DND-41 (cell line): ENCODE measurements around the gene LYRM1.
"Not testable (repeated sequence)": the region's sequence is repeated elsewhere in the genome, so short reads cannot be mapped to it uniquely, and the experiment has no call there.

Source experiments
- ATAC-seq: fragments of 200-7000 bp; cut with Tn5 transposase; 3 replicates; pipeline ENCODE4 v1.9.1; 2021; ENCODE audit warnings: low read depth; ENCODE audit not compliant: insufficient read depth
- DNase-seq: peaks from one replicate; pipeline ENCODE4 v3.0.0-alpha.2; 2020
- H2AFZ ChIP-seq: 2 replicates; pipeline ENCODE4 v1.6.0; 2012; ENCODE audit warnings: low read depth, low read length
- H3K27ac ChIP-seq: 2 replicates; pipeline ENCODE4 v1.5.1; 2012; ENCODE audit warnings: low read length, inconsistent platforms
- H3K27me3 ChIP-seq: fragments of 200-600 bp; sonication (generic); 2 replicates; pipeline ENCODE4 v1.6.0; 2012; ENCODE audit warnings: low read length, mild to moderate bottlenecking, inconsistent platforms; ENCODE audit not compliant: insufficient read depth, poor library complexity
- H3K36me3 ChIP-seq: 2 replicates; pipeline ENCODE4 v1.5.1; 2012; ENCODE audit warnings: low read length, inconsistent platforms; ENCODE audit not compliant: insufficient read depth
- H3K4me1 ChIP-seq: 2 replicates; pipeline ENCODE4 v1.5.1; 2012; ENCODE audit warnings: mild to moderate bottlenecking, low read length; ENCODE audit not compliant: insufficient read depth
- H3K4me2 ChIP-seq: 2 replicates; pipeline ENCODE4 v1.6.0; 2012; ENCODE audit warnings: mild to moderate bottlenecking, moderate library complexity, low read length, inconsistent platforms; ENCODE audit not compliant: insufficient read depth
- H3K4me3 ChIP-seq, 2 experiments: fragments of 200-600 bp in 1 of 2; shearing (Covaris generic) in 1 of 2; 2 replicates each; pipeline ENCODE4 v1.5.1; 2012 to 2016; ENCODE audit warnings: inconsistent platforms in 2 of 2, low read length in 2 of 2, mild to moderate bottlenecking in 2 of 2, low read depth in 1 of 2, moderate library complexity in 1 of 2
- H3K79me2 ChIP-seq: 2 replicates; pipeline ENCODE4 v1.6.0; 2012; ENCODE audit warnings: low read length, inconsistent platforms; ENCODE audit not compliant: insufficient read depth
- H3K9ac ChIP-seq: 2 replicates; pipeline ENCODE4 v1.6.0; 2012; ENCODE audit warnings: low read depth, mild to moderate bottlenecking, inconsistent platforms, low read length, moderate library complexity
- H3K9me3 ChIP-seq: 2 replicates; pipeline ENCODE4 v1.5.1; 2012; ENCODE audit warnings: low read length, moderate library complexity, mild to moderate bottlenecking, inconsistent platforms; ENCODE audit not compliant: insufficient read depth, severe bottlenecking
- H4K20me1 ChIP-seq: 2 replicates; pipeline ENCODE4 v1.6.0; 2012; ENCODE audit warnings: low read length; ENCODE audit not compliant: insufficient read depth
- CTCF ChIP-seq: IDR thresholded peaks from 2 replicates; pipeline ENCODE4 v1.5.1; 2012; ENCODE audit warnings: borderline replicate concordance, low read length, moderate library complexity, mild to moderate bottlenecking; ENCODE audit not compliant: poor library complexity, severe bottlenecking; ENCODE audit errors: extremely low read depth
- EZH2 ChIP-seq: IDR thresholded peaks from 3 replicates; pipeline ENCODE4 v1.6.1; 2012; ENCODE audit warnings: borderline replicate concordance, low read depth, mild to moderate bottlenecking, moderate library complexity, low read length, inconsistent platforms; ENCODE audit not compliant: severe bottlenecking

Gene LYRM1

GRCh38 chr16:20942256-20942655 is 41.7 kb downstream of the LYRM1 start:
- no peak for ATAC-seq
- Histone ChIP-seq H3K4me1 (no peaks in the 10 kb centered on the region), H3K27ac (no peak overlapping the region), H3K36me3 (no peaks in the 10 kb centered on the region), H3K27me3 (no peaks in the 10 kb centered on the region), H3K4me3 (no peak overlapping the region), H4K20me1 (no peaks in the 10 kb centered on the region), H3K79me2 (no peaks in the 10 kb centered on the region), H3K9ac (no peak overlapping the region), H3K4me2 (no peak overlapping the region), H3K9me3 (no peaks in the 10 kb centered on the region), H2AFZ (no peak overlapping the region)
- TF ChIP-seq EZH2 (no peak), CTCF (no peak)
- no peak for DNase-seq

GRCh38 chr16:20944861-20945574 is 44.4 kb downstream of the LYRM1 start:
- TF ChIP-seq CTCF, result peak; percentile 36
- no peak for TF ChIP-seq EZH2
- H4K20me1 ChIP-seq, result no peaks in the 10 kb centered on the region
- peak; percentile 13 for DNase-seq

GRCh38 chr16:20945575-20945875 is 45.0 kb downstream of the LYRM1 start:
- not testable (repeated sequence) for H3K27ac ChIP-seq, H3K9ac ChIP-seq, H3K4me2 ChIP-seq, H3K9me3 ChIP-seq, H3K79me2 ChIP-seq, ATAC-seq, H4K20me1 ChIP-seq, H3K4me1 ChIP-seq, H2AFZ ChIP-seq, H3K27me3 ChIP-seq, H3K4me3 ChIP-seq, H3K36me3 ChIP-seq, DNase-seq

More at GRCh38 chr16:20944861-20945574, 44.4 kb downstream of the LYRM1 start:
- no peak for ATAC-seq
- H3K27me3 ChIP-seq, result no peaks in the 10 kb centered on the region
- no peak overlapping the region for H3K27ac ChIP-seq
- H3K4me2 ChIP-seq, result no peak overlapping the region
- no peaks in the 10 kb centered on the region for H3K79me2 ChIP-seq
- H2AFZ ChIP-seq, result no peak overlapping the region
- H3K9ac ChIP-seq, result no peak overlapping the region
- H3K4me3 ChIP-seq, result no peak overlapping the region
- no peaks in the 10 kb centered on the region for H3K9me3 ChIP-seq
- no peaks in the 10 kb centered on the region for H3K4me1 ChIP-seq
- no peaks in the 10 kb centered on the region for H3K36me3 ChIP-seq

- Histone ChIP-seq H3K36me3 (no peaks in the 10 kb centered on the region), H3K79me2 (no peaks in the 10 kb centered on the region), H4K20me1 (no peaks in the 10 kb centered on the region), H3K9me3 (no peaks in the 10 kb centered on the region), H3K9ac (no peak overlapping the region), H3K27me3 (no peaks in the 10 kb centered on the region), H3K4me2 (no peak overlapping the region), H3K27ac (no peak overlapping the region), H2AFZ (no peak overlapping the region), H3K4me3 (no peak overlapping the region), H3K4me1 (no peaks in the 10 kb centered on the region)
- TF ChIP-seq CTCF, result no peak
- TF ChIP-seq EZH2, result no peak
- ATAC-seq, result no peak
- no peak for DNase-seq
These were observed 45.6 kb downstream of the LYRM1 start for GRCh38 chr16:20946015-20946629.
